ENCODE measurements around the gene GPC5.
"Not testable (repeated sequence)": the region's sequence is repeated elsewhere in the genome, so short reads cannot be mapped to it uniquely, and the experiment has no call there.

GPC5 gene

GRCh38 chr13:92717857-92718256, 1319.4 kb downstream of the GPC5 start:
- DNase-seq, result no peak

GRCh38 chr13:92719868-92720267, 1321.4 kb downstream of the GPC5 start:
- DNase-seq, result no peak

- DNase-seq, result no peak
These were observed 1323.2 kb downstream of the GPC5 start for GRCh38 chr13:92721620-92722019.

- DNase-seq, result no peak
These were observed 1328.7 kb downstream of the GPC5 start for GRCh38 chr13:92727118-92727517.

- DNase-seq, result no peak
These were observed 1335.6 kb downstream of the GPC5 start for GRCh38 chr13:92734068-92734467.

GRCh38 chr13:92734545-92734944, 1336.1 kb downstream of the GPC5 start:
- no peak for DNase-seq

- DNase-seq, result no peak
These were observed 1337.5 kb downstream of the GPC5 start for GRCh38 chr13:92735909-92736308.

- DNase-seq, result no peak
These were observed 1340.9 kb downstream of the GPC5 start for GRCh38 chr13:92739306-92739818.

GRCh38 chr13:92743992-92744391, 1345.6 kb downstream of the GPC5 start:
- no peak for DNase-seq

- DNase-seq, result no peak
These were observed 1346.8 kb downstream of the GPC5 start for GRCh38 chr13:92745258-92745657.

- DNase-seq, result not testable (repeated sequence)
These were observed 1354.3 kb downstream of the GPC5 start for GRCh38 chr13:92752705-92753104.

GRCh38 chr13:92761710-92762109, 1363.3 kb downstream of the GPC5 start:
- DNase-seq, result no peak

GRCh38 chr13:92767468-92767867, 1369.0 kb downstream of the GPC5 start:
- DNase-seq, result no peak

- no peak for DNase-seq
These were observed 1370.2 kb downstream of the GPC5 start for GRCh38 chr13:92768602-92769001.

- DNase-seq, result no peak
These were observed 1370.6 kb downstream of the GPC5 start for GRCh38 chr13:92769046-92769445.

- no peak for DNase-seq
These were observed 1377.2 kb downstream of the GPC5 start for GRCh38 chr13:92775658-92776057.

- no peak for DNase-seq
These were observed 1383.7 kb downstream of the GPC5 start for GRCh38 chr13:92781965-92782690.

- no peak for DNase-seq
These were observed 1404.4 kb downstream of the GPC5 start for GRCh38 chr13:92802776-92803175.

- no peak for DNase-seq
These were observed 1405.9 kb downstream of the GPC5 start for GRCh38 chr13:92804346-92804745.

GRCh38 chr13:92804926-92805325, 1406.5 kb downstream of the GPC5 start:
- no peak for DNase-seq

GRCh38 chr13:92805766-92806165, 1407.3 kb downstream of the GPC5 start:
- no peak for DNase-seq

- DNase-seq, result no peak
These were observed 1407.8 kb downstream of the GPC5 start for GRCh38 chr13:92806215-92806614.

GRCh38 chr13:92807353-92807752, 1408.9 kb downstream of the GPC5 start:
- no peak for DNase-seq

- DNase-seq, result no peak
These were observed 1409.5 kb downstream of the GPC5 start for GRCh38 chr13:92807966-92808365.

Measured in nucleus accumbens (tissue), 56 donors.